H1 (cell line): ENCODE measurements around the gene METRNL. TPM values are rescaled to one million over a fixed set of nuclear protein-coding genes. Genes with fewer than 3 reads are reported as not detected.

ENCODE experiments used
- CTCF ChIA-PET: fragments of 300-600 bp; sonication (Branson Sonifier 250); formaldehyde crosslinking; loops from one replicate; lab custom pipeline; 2021; ENCODE audit not compliant: partially characterized antibody; lab: Charles Lee
- POLR2A ChIA-PET: fragments of 300-600 bp; sonication (Branson Sonifier 250); formaldehyde crosslinking; loops from one replicate; lab custom pipeline; 2021; ENCODE audit warnings: inconsistent platforms; ENCODE audit not compliant: partially characterized antibody; lab: Charles Lee
- DNase-seq, 2 experiments: peaks; one replicate each; pipeline versions ENCODE4 v3.0.0 to v3.0.0-alpha.2; 2010 to 2022; ENCODE audit warnings: low spot score in 2 of 2, low read depth in 1 of 2, mixed read lengths in 1 of 2
- FAIRE-seq: peaks from 2 replicates; lab custom pipeline; 2011; peaks lifted over from hg19 to GRCh38; lab: Jason Lieb, UNC
- H2AFZ ChIP-seq: 2 replicates; pipeline ENCODE4 v1.8.1; 2012; ENCODE audit warnings: low read length, inconsistent platforms
- H2AK5ac ChIP-seq: 2 replicates; pipeline ENCODE4 v1.6.1; 2013; ENCODE audit warnings: low read depth, low read length
- H2BK120ac ChIP-seq: replicated peaks from 2 replicates; pipeline ENCODE3; 2013; ENCODE audit warnings: low read depth, low read length, inconsistent platforms
- H2BK12ac ChIP-seq: 2 replicates; pipeline ENCODE4 v1.6.1; 2013; ENCODE audit warnings: low read depth, low read length
- H2BK15ac ChIP-seq: 2 replicates; pipeline ENCODE4 v1.6.1; 2013; ENCODE audit warnings: low read length
- H2BK20ac ChIP-seq: 2 replicates; pipeline ENCODE4 v1.6.1; 2013; ENCODE audit warnings: low read length
- H2BK5ac ChIP-seq: 2 replicates; pipeline ENCODE4 v1.6.1; 2013; ENCODE audit warnings: low read depth, low read length
- H3K14ac ChIP-seq: 2 replicates; pipeline ENCODE4 v1.6.1; 2013; ENCODE audit warnings: inconsistent platforms; ENCODE audit not compliant: insufficient read length
- H3K18ac ChIP-seq: 2 replicates; pipeline ENCODE4 v1.6.1; 2013; ENCODE audit warnings: low read length; ENCODE audit errors: extremely low read depth
- H3K23ac ChIP-seq: 2 replicates; pipeline ENCODE4 v1.6.1; 2013; ENCODE audit warnings: inconsistent platforms; ENCODE audit not compliant: insufficient read length
- H3K23me2 ChIP-seq: 2 replicates; pipeline ENCODE4 v1.6.1; 2013; ENCODE audit warnings: low read depth, low read length
- H3K27ac ChIP-seq: 2 replicates; pipeline ENCODE4 v1.6.1; 2011; ENCODE audit warnings: low read depth, low read length, inconsistent platforms
- H3K27me3 ChIP-seq, 4 experiments: replicated peaks in 1 of 4; 1 replicate in 1 of 4; 2 replicates in 3 of 4; pipeline versions ENCODE4 v1.6.1 to v1.8.1; 2011 to 2013; ENCODE audit warnings: low read length in 3 of 4, mild to moderate bottlenecking in 3 of 4, inconsistent platforms in 2 of 4, mixed read lengths in 2 of 4, moderate library complexity in 1 of 4; ENCODE audit not compliant: control insufficient read depth in 3 of 4, insufficient read depth in 3 of 4; ENCODE audit errors: extremely low read depth in 1 of 4
- H3K36me3 ChIP-seq, 4 experiments: 2 replicates each; pipeline versions ENCODE4 v1.6.1 to v1.8.1; 2011 to 2013; ENCODE audit warnings: mild to moderate bottlenecking in 4 of 4, low read length in 3 of 4, moderate library complexity in 2 of 4, control low read depth in 1 of 4, inconsistent platforms in 1 of 4; ENCODE audit not compliant: insufficient read depth in 4 of 4, control insufficient read depth in 2 of 4
- H3K4ac ChIP-seq: replicated peaks from 2 replicates; pipeline ENCODE3; 2013; ENCODE audit warnings: low read length, low read depth, mixed read lengths, inconsistent platforms; ENCODE audit not compliant: insufficient read length
- H3K4me1 ChIP-seq, 4 experiments: replicated peaks in 1 of 4; 1 replicate in 1 of 4; 2 replicates in 3 of 4; pipeline versions ENCODE4 v1.6.1 to v1.8.1; 2011 to 2013; ENCODE audit warnings: low read length in 3 of 4, inconsistent platforms in 2 of 4, mixed read lengths in 1 of 4; ENCODE audit not compliant: insufficient read depth in 4 of 4, control insufficient read depth in 3 of 4
- H3K4me2 ChIP-seq, 2 experiments: 2 replicates each; pipeline versions ENCODE4 v1.6.1 to v1.8.1; 2011 to 2013; ENCODE audit warnings: low read depth in 2 of 2, low read length in 2 of 2, control low read depth in 1 of 2, inconsistent platforms in 1 of 2, mild to moderate bottlenecking in 1 of 2; ENCODE audit not compliant: insufficient read depth in 1 of 2
- H3K4me3 ChIP-seq, 4 experiments: fragments of 200-600, 300-600 bp in 1 of 4; sonication (generic), shearing (Covaris generic), sonication (Bioruptor Twin) in 1 of 4; 2 replicates each; pipeline versions ENCODE4 v1.5.1 to v1.8.1; 2011 to 2016; ENCODE audit warnings: low read length in 4 of 4, low read depth in 3 of 4, control low read depth in 2 of 4, inconsistent platforms in 2 of 4, mild to moderate bottlenecking in 2 of 4, mixed read lengths in 1 of 4, moderate library complexity in 1 of 4; ENCODE audit not compliant: insufficient read depth in 2 of 4; ENCODE audit errors: extremely low read depth in 1 of 4
- H3K56ac ChIP-seq: replicated peaks from 2 replicates; pipeline ENCODE3; 2013; ENCODE audit warnings: low read depth, mild to moderate bottlenecking, mixed read lengths, low read length, inconsistent platforms; ENCODE audit not compliant: insufficient read length
- H3K79me1 ChIP-seq: 2 replicates; pipeline ENCODE4 v1.6.1; 2013; ENCODE audit warnings: low read depth, low read length, control low read depth
- H3K79me2 ChIP-seq, 2 experiments: 2 replicates each; pipeline versions ENCODE4 v1.6.1 to v1.8.1; 2012 to 2013; ENCODE audit warnings: low read length in 2 of 2, mild to moderate bottlenecking in 2 of 2, inconsistent platforms in 1 of 2; ENCODE audit not compliant: insufficient read depth in 2 of 2, control insufficient read depth in 1 of 2
- H3K9ac ChIP-seq, 4 experiments: replicated peaks in 1 of 4; 1 replicate in 1 of 4; 2 replicates in 3 of 4; pipeline versions ENCODE4 v1.6.1 to v1.8.1; 2011 to 2013; ENCODE audit warnings: low read depth in 3 of 4, low read length in 3 of 4, control low read depth in 2 of 4, mild to moderate bottlenecking in 2 of 4, moderate library complexity in 2 of 4, inconsistent platforms in 1 of 4; ENCODE audit errors: extremely low read depth in 1 of 4
- H3K9me3 ChIP-seq, 2 experiments: 2 replicates each; pipeline versions ENCODE4 v1.6.1 to v1.8.1; 2012 to 2013; ENCODE audit warnings: mild to moderate bottlenecking in 2 of 2, moderate library complexity in 2 of 2, control low read depth in 1 of 2, inconsistent platforms in 1 of 2, low read depth in 1 of 2, low read length in 1 of 2, mixed read lengths in 1 of 2; ENCODE audit not compliant: insufficient read depth in 2 of 2
- H4K20me1 ChIP-seq, 2 experiments: replicated peaks in 1 of 2; 2 replicates each; pipeline versions ENCODE3 to v1.8.1; 2011 to 2013; ENCODE audit warnings: inconsistent platforms in 2 of 2, low read length in 2 of 2, mild to moderate bottlenecking in 1 of 2; ENCODE audit not compliant: insufficient read depth in 2 of 2, control insufficient read depth in 1 of 2
- H4K5ac ChIP-seq: 2 replicates; pipeline ENCODE4 v1.6.1; 2013; ENCODE audit warnings: low read length, low read depth, mixed read lengths, inconsistent platforms; ENCODE audit not compliant: insufficient read length
- H4K8ac ChIP-seq: 2 replicates; pipeline ENCODE4 v1.8.0; 2013; ENCODE audit warnings: mild to moderate bottlenecking, moderate library complexity, low read length, inconsistent platforms; ENCODE audit not compliant: insufficient read depth; ENCODE audit errors: extremely low read depth
- H4K91ac ChIP-seq: replicated peaks from 2 replicates; pipeline ENCODE3; 2013; ENCODE audit warnings: low read length, mixed read lengths, inconsistent platforms; ENCODE audit not compliant: insufficient read length
- BACH1 ChIP-seq: IDR thresholded peaks from 2 replicates; pipeline ENCODE4 v1.6.1; 2012; ENCODE audit warnings: low read length, improper control_type of control experiment
- CEBPB ChIP-seq: IDR thresholded peaks from 2 replicates; pipeline ENCODE4 v1.6.1; 2012; ENCODE audit warnings: low read depth, low read length
- EZH2 ChIP-seq: fragments of 200-600 bp; sonication (generic); IDR thresholded peaks from 2 replicates; pipeline ENCODE4 v1.7.1; 2012; ENCODE audit warnings: low read depth, mild to moderate bottlenecking, moderate library complexity, low read length, inconsistent platforms; ENCODE audit not compliant: severe bottlenecking
- GTF2F1 ChIP-seq: IDR thresholded peaks from 2 replicates; pipeline ENCODE4 v1.6.1; 2012; ENCODE audit warnings: low read depth, low read length, improper control_type of control experiment, borderline replicate concordance
- MAFK ChIP-seq: IDR thresholded peaks from 2 replicates; pipeline ENCODE4 v1.6.1; 2012; ENCODE audit warnings: low read depth, mild to moderate bottlenecking, improper control_type of control experiment, low read length
- MAX ChIP-seq: IDR thresholded peaks from 2 replicates; pipeline ENCODE4 v1.6.1; 2012; ENCODE audit warnings: inconsistent platforms
- RFX5 ChIP-seq: IDR thresholded peaks from 2 replicates; pipeline ENCODE4 v1.6.1; 2011; ENCODE audit warnings: low read depth, low read length, improper control_type of control experiment, borderline replicate concordance
- SP4 ChIP-seq: IDR thresholded peaks from 2 replicates; pipeline ENCODE4 v1.6.1; 2012; ENCODE audit warnings: low read length, inconsistent platforms
- SRF ChIP-seq: IDR thresholded peaks from 2 replicates; pipeline ENCODE4 v1.6.1; 2011; ENCODE audit warnings: mild to moderate bottlenecking, low read depth, low read length, moderate library complexity
- TCF12 ChIP-seq: IDR thresholded peaks from 2 replicates; pipeline ENCODE4 v1.6.1; 2011; ENCODE audit warnings: low read depth, mild to moderate bottlenecking, low read length
- WGBS, 2 experiments: shearing (Covaris generic) in 1 of 2; methylation state at CpG; one replicate each; pipeline versions ENCODE4 v1.1.6 to v1.1.7; 2013 to 2015; ENCODE audit warnings: low lambda C conversion rate in 2 of 2, mixed read lengths in 2 of 2, inconsistent platforms in 1 of 2, low coverage in 1 of 2, missing lambda C conversion rate in 1 of 2; ENCODE audit not compliant: insufficient replicate concordance in 2 of 2, insufficient coverage in 1 of 2, insufficient read length in 1 of 2; ENCODE audit errors: extremely low coverage in 1 of 2, missing lambda C conversion rate in 1 of 2; 5-methylcytosine and 5-hydroxymethylcytosine counted together
- polyA plus RNA-seq, 7 experiments: library from polyadenylated mRNA; depleted of rRNA in 3 of 7; stranded (reverse) in 5 of 7; unstranded in 2 of 7; fragments of >200 nt in 5 of 7; fragments of 200-250 nt in 2 of 7; gene quantifications; 1 replicate in 5 of 7; 2 replicates in 1 of 7; 4 replicates in 1 of 7; pipeline versions ENCODE4 v1.2.1 to v1.2.3, GENCODE V29; 2011 to 2013; ENCODE audit warnings: missing spikeins in 2 of 7, mixed read lengths in 2 of 7
- total RNA-seq: library from RNA; stranded (reverse); fragmentation: NEBNext Ultra II Directional; extraction: Animal tissue kit (Norgen Biotek cat#: 25700); gene quantifications from 2 replicates; pipeline ENCODE4 v1.2.1, GENCODE V29; 2021
- TF ChIP-seq, protein P1 (sequence below): IDR thresholded peaks from 2 replicates; pipeline ENCODE4 v1.6.1; 2012; ENCODE audit warnings: low read length, inconsistent platforms

Gene METRNL
- total and polyA plus RNA-seq, 2 of the 8 experiments (the other 6 are each of a cell fraction or from before 2014, with no cell fraction given), result 13.9 to 14.2 TPM

DNA sequence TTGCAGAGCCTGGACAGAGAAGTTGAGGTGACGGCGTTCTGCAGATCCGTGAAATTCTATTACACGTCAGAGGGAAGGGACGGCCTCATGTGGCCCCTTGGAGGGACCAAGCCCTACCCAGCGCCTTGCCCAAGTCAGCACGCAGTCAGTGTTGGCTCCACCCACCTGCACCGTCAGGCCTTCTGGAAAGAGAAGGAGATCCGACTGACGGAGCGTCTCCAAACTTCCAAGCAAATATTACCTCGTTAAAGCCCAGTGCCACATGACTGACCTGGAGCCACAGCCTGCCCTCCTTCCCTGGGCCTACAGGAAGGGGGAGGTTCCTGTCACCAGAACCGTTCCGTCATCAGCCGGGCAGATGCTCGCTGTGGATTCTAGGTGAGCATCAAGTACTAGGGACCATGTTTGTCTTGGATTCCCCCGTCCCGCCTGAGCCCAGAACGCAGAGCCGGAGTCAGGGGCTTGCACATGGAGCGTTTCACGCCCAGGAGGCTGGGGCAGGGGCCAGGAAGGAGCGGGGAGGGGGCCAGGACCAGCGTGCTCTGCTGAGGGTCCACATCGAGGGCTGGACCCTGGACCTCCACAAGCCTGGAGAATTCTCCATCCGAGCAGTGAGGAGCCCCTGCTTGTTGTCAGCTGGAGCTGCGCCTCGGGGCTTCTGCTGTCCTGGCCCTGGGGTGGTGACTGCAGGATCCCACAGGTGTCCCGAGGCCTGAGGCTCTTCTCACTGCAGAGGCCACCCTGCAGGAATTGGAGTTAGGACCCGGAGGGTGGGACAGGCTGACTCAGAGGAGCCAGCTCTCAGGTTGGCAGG, 22.6 kb upstream of the METRNL start:
- Histone ChIP-seq H3K23me2 (peaks cover 3% of the 10 kb centered on the region; the same call in 1 of the 2 replicates), H3K4me3 (no peak overlapping the region), H2AK5ac (no peak overlapping the region), H3K9ac (no peak overlapping the region; a peak in 1 of 7 replicates), H3K23ac (no peak overlapping the region), H3K27me3 (no peaks in the 10 kb centered on the region), H2BK15ac (no peak overlapping the region), H3K79me2 (no peaks in the 10 kb centered on the region), H3K79me1 (no peaks in the 10 kb centered on the region), H4K20me1 (no peaks in the 10 kb centered on the region), H3K18ac (no peak overlapping the region), H2BK20ac (no peak overlapping the region), H2BK120ac (no peak overlapping the region), H2BK12ac (no peak overlapping the region), H3K14ac (no peak overlapping the region), H3K27ac (no peak overlapping the region), H3K4me1 (peaks cover 0 to 6% (median 2%) of the 10 kb centered on the region in 4 experiments; a peak in 3 of 7 replicates), H3K36me3 (no peaks in the 10 kb centered on the region), H2BK5ac (no peak overlapping the region), H4K5ac (no peak overlapping the region), H4K8ac (no peak overlapping the region), H3K56ac (no peak overlapping the region), H2AFZ (no peak overlapping the region), H3K4ac (no peak overlapping the region), H3K9me3 (no peaks in the 10 kb centered on the region), H4K91ac (no peak overlapping the region), H3K4me2 (no peak overlapping the region)
- peak in 1 of 2 experiments; percentile 41 for DNase-seq
- ChIA-PET CTCF (interaction anchor here (0.6 to 1.2 kb wide), 2 partner anchors 14 to 142 kb away, joined by 3 read pairs; no protein-coding TSS in a partner anchor), POLR2A (no interaction called here)
- 87% methylated on average over 30 of the region's 30 CpGs; no CpG with 5 or more reads in 1 of the 2 experiments for WGBS, 2 experiments
- no peak for FAIRE-seq
- TF ChIP-seq EZH2 (no peak), MAFK (no peak), TCF12 (no peak), SRF (no peak), RFX5 (no peak), GTF2F1 (no peak), SP4 (no peak), CEBPB (no peak), MAX (no peak), BACH1 (no peak)
- TF ChIP-seq, protein P1, sequence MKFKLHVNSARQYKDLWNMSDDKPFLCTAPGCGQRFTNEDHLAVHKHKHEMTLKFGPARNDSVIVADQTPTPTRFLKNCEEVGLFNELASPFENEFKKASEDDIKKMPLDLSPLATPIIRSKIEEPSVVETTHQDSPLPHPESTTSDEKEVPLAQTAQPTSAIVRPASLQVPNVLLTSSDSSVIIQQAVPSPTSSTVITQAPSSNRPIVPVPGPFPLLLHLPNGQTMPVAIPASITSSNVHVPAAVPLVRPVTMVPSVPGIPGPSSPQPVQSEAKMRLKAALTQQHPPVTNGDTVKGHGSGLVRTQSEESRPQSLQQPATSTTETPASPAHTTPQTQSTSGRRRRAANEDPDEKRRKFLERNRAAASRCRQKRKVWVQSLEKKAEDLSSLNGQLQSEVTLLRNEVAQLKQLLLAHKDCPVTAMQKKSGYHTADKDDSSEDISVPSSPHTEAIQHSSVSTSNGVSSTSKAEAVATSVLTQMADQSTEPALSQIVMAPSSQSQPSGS, result no peak
